H54 (cell line): Measurements from ENCODE around the gene ARHGAP32.
"Not testable (repeated sequence)": the region's sequence is repeated elsewhere in the genome, so short reads cannot be mapped to it uniquely, and the experiment has no call there.

ENCODE experiments used
- DNase-seq: peaks from one replicate; pipeline ENCODE4 v3.0.0; 2011; ENCODE audit warnings: low spot score, mixed read lengths; ENCODE audit not compliant: insufficient read length
- FAIRE-seq: peaks from 3 replicates; lab custom pipeline; 2011; peaks lifted over from hg19 to GRCh38; lab: Jason Lieb, UNC
- POLR2A ChIP-seq: IDR thresholded peaks from 2 replicates; pipeline ENCODE4 v1.6.1; 2011; ENCODE audit warnings: low read depth, mild to moderate bottlenecking, low read length

ARHGAP32 gene

DNA sequence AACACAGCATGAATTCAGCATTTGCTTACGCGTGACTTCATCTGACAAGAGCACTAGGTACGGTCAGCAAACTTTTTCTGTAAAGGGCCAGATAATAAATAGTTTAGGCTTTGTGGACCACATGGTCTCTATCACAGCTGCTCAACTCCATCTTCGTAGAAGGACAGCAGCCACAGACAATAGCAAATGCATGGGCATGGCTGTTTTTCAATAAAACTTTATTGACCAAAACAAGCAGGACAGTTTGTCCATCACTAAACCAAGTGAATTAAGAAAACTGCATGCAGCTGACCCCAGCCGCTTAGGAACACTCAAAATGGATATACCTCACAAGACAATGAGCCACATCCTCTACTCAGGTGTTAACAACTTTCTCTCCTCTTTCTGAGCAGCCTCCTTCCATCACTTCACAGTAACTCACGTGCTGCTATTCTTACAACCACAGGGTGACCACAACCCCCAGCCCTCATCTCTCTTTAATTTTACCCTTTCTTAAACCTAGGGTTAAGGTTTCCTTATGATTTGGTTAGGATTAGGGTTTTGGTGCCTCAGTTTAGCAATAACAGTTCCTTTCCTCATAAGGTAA, 22.7 kb upstream of the ARHGAP32 start:
- DNase-seq (no peak), FAIRE-seq (no peak)
- no peak for TF ChIP-seq POLR2A

DNA sequence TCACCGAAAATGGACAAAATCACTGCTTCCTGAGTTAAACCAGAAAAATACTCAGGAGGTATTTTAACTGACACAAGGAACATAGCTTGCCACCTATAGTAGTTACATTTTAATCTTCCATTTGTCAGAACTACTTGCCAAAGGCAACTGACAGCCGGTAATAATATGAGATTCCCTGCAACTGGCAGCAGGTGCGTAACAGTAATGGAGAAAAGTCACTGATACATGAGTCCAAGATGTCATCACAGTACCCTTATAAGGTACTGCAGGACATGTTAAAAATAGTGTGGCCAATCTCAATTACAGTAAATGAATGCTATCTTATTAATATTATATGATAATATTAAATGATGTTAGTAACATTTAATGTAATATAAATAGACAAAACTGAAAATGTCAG, 21.1 kb upstream of the ARHGAP32 start:
- no peak for TF ChIP-seq POLR2A
- FAIRE-seq (no peak), DNase-seq (no peak)

DNA sequence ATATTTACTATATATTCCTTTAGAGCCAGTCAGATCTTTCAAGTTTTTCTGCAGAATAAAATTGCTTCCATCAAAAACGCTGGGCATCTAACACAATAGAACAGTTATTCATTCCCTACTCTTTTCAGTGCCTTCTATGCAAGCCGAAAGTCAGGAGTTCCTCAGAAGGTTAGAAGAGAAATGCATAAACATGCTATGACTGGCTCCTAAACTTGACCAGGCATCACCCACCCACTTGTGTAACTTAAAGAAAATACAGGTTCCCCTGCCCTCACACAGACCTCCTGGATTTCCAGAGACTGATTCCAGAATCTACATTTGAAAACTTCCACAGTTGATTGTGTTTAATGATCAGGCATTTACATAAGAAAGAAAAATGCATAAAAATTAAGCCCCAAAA, 19.3 kb upstream of the ARHGAP32 start:
- no peak for DNase-seq
- no peak for TF ChIP-seq POLR2A
- no peak for FAIRE-seq

DNA sequence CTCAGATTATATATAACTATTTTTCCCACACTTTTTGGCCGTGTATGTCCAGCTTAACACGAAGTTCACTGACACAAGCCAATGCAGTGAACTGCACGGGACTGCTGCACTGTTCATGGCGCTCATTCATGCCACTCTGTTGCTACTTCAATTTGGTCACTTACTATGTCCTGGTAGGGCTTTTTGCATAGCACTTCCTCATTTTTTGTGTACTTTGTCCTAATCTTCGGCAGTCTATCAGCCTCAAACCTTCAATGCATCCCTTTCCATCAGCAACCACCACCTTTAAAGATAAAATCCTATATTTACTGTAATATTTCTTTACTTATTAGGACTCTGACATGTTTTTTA, 18.7 kb upstream of the ARHGAP32 start:
- FAIRE-seq (no peak), DNase-seq (no peak)
- TF ChIP-seq POLR2A, result no peak

DNA sequence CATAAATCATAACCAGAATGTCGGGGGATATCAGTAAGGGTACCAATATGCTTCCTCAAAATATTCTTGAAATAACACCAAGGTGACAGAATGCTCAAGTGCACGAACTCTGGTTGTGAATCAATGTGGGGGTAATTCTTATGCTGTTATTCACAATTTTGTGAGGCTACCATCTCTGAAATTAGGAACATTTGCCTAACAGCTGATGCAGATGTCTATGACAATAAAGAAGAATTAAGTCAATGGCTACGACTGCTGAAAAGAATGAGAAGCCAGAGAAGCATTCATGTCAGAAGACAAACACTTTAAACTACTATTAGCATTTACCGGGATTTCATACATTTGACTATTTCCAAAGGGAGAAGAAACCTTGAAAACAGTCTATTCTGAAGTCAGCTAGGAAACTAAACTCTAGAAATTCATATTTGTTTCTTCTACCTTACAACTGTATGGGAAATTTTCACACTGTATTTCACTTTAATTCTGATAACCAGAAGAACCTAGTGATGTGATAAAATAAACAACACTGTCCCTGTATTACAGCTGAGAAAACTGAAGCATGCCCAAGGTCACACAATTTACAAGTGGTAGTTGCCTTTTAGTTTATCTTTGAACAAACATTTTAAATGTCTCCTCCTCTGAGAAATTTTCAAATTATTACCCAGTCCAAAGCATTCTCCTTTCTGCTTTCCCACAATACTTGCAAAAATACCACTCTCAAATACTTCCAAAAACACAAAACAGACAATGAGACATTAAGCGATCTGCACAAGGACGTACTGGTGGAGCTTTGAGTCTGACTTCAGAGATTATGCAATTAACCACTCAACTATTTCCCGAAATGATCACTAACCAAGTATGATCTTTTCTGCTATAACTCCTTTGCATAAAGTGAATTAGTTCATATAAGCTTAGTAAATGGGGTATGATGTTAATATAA, 18.0 kb upstream of the ARHGAP32 start:
- DNase-seq (no peak), FAIRE-seq (no peak)
- TF ChIP-seq POLR2A, result no peak

DNA sequence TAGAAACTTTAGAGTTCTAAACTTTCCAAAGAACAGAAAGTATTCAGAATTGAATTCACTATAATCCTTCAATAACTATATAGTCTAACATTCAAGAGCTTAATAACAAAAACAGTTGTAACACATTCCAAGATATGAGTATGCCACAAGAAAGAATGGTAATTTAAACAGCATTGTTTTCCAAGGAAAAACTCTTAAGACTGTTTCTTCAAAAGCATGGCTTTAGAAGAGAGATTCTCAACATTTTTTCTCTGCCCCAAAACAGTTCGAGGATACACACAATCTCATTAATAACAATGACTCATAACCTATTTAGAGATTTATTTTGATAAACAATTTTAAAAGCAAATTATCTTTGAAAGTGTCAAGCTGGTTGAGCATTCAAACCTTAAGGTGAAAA, 16.7 kb upstream of the ARHGAP32 start:
- DNase-seq, result no peak
- no peak for TF ChIP-seq POLR2A
- FAIRE-seq, result no peak

DNA sequence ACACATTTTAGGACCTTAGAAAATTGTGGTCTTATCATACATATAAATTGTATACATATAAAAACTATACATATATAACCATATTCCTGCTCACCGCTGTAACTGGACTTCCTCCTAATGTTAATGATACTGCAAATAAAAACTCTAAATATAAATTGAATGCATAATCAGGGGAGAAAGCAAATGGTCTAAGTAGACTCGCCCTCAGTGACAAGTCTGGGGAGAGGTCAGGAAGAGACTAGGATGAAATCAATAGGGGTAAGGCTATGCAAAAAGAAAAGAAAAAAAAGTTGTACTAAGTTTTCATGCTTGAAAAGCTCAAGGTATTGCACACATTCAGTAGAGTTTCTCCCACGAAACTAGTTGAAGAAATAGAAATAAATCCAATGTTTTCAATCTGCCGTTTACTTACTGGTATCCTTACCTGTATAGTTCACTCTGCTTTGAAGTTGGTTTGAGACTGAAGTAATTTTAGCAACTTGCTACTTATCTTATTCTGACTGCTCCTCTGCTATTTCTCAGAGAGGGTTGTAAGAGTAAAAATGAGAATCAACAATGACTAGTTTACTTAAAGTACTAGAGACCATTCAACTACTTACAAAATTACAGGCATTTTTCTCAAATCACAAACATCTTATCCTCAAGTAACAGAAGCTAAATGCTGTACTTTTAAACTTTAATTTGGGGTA, 12.2 kb upstream of the ARHGAP32 start:
- FAIRE-seq (no peak), DNase-seq (no peak)
- no peak for TF ChIP-seq POLR2A

DNA sequence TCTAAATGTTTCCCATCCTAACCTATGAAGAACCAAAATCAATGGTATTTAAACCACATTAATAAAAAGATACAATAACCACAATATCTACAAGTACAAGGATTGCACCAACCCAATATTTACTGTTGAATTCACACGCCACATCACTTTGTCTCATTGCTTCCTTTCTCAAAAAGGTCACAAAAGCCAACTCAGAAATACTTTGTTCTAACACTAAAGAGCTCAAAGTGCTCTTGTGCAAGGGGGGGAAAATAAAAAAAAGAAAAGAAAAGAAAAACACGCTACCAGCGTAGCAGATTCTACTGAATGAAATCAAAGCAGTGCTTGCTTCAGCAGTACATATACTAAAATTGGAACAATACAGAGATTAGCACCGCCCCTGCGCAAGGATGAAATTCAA, 10.5 kb upstream of the ARHGAP32 start:
- FAIRE-seq, result no peak

DNA sequence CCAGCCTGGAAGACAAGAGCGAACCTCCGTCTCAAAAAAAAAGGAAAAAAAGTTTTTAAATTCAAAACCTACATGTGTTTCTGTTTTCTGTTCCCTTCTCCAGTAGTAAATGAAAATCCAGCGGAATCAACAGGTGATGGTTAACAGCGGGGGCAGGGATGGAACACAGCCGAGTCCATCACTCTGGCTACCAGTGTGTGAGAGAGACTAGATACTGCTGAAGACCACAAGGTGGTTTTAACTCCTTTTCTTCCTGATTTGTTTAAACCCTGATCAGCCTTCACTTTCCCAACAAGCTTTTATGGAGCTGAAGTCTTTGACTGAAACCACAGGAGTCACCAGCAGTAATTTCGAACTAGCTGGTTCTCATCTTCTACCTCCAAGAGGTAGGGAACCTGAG, 3.6 kb upstream of the ARHGAP32 start:
- FAIRE-seq (no peak), DNase-seq (no peak)
- TF ChIP-seq POLR2A, result no peak

More for the DNA sequence above, 10.5 kb upstream of the ARHGAP32 start:
- no peak for DNase-seq
- no peak for TF ChIP-seq POLR2A

DNA sequence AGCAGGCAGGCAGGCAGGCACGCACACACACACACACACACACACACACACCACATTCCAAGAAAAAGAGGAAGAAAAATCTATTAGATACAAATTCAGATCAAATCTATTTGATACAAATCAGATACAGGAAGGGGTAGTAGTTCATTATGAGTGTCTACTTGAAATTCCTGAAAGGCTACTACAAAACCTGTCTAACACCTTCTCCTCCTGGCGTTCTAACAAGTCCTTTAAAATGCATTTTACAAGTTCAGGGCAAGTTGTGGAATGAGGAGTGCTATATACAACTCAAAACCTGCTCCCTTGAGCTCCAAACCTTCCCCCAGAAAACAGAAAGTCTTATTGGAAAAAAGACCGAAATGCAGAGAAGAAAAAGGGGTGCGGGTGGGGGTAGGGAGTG, 476 bp downstream of the ARHGAP32 start:
- TF ChIP-seq POLR2A, result no peak
- DNase-seq, result no peak
- FAIRE-seq, result no peak

DNA sequence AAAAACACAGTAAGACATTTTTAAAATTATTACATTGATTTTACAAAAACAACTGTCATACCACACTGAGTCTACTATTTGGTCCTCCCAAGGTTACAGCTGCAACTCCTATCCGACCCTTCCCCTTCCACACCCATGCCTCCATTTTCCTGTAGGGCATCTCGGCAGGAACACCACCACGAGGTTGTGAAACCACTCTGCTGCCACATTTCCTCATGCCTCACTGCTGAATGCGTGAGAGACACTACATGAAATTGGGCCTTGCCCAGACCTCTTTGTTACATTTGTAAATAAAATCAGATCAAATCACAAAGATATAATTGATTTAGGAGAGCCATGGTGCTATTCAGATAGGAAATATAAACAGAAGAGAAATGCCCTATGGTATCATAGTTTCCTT, 2.0 kb downstream of the ARHGAP32 start:
- no peak for TF ChIP-seq POLR2A
- no peak for FAIRE-seq
- no peak for DNase-seq

DNA sequence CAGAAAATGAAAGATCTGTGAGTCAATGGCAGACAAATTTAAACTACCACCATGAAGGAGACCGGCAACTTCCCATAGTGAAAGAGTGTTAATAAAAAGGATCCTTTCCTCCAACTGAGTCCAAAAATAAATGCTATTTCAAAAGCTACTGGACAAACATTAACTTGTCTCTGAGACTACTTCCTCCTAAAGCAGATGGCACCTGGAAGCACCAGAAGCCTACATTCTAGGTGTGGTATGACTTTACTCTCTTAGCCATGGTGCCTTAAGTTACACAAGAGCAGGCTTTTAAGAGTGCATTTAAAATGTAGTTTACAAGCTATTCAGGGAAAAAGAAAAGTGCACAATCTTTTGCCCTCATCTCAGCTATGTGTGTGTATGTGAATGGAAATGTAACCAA, 2.5 kb downstream of the ARHGAP32 start:
- FAIRE-seq, result no peak
- TF ChIP-seq POLR2A, result no peak
- no peak for DNase-seq

DNA sequence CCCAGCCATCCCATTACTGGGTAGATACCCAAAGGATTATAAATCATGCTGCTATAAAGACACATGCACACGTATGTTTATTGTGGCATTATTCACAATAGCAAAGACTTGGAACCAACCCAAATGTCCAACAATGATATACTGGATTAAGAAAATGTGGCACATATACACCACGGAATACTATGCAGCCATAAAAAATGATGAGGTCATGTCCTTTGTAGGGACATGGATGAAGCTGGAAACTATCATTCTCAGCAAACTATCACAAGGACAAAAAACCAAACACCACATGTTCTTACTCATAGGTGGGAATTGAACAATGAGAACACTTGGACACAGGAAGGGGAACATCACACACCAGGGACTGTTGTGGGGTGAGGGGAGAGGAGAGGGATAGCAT, 7.0 kb downstream of the ARHGAP32 start:
- not testable (repeated sequence) for DNase-seq, FAIRE-seq

DNA sequence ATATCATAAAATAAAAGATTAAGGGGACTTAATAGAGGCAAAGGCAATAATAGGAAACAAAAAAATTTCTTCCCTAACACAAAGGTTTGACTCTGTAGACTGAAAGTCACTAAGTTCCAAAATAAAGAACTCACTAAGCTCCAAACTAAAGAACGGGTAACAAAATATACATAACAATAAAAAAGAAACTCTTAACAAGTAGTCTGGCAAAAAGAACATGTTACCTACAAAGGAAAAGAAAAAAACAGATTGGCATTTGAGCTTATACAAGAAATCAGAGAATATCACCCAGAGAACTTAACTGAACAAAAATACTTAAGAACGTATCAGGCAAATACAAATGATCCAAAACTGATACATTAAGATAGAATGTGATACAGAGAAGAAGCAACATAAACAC, 7.5 kb downstream of the ARHGAP32 start:
- TF ChIP-seq POLR2A, result no peak
- no peak for FAIRE-seq
- DNase-seq, result no peak

DNA sequence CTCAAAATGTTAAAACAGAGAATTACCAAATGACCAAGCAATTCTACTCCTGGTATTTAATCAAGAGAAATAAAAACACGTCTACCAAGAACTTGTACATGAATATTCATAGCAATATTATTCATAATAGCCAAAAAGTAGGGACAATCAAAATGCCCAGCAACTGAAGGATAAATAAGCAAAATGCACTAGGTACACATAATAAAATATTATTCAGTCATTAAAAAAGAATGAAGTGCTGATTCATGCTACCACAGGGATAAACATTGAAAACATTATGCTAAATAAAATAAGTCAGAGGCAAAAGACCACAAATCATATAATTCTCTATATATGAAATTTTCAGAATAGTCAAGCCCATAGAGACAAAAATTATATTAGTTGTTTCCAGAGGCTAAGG, 24.8 kb downstream of the ARHGAP32 start:
- FAIRE-seq (no peak), DNase-seq (no peak)
- TF ChIP-seq POLR2A, result no peak
